ENCODE measurements around the gene MCCC2. TPM values are rescaled to one million over a fixed set of nuclear protein-coding genes. Genes with fewer than 3 reads are reported as not detected.
"Not testable (repeated sequence)": the region's sequence is repeated elsewhere in the genome, so short reads cannot be mapped to it uniquely, and the experiment has no call there.

Gene MCCC2
- total and polyA plus RNA-seq, 2 of the 8 experiments (the other 6 are each of a cell fraction or from before 2014, with no cell fraction given), result 71.7 to 86.6 TPM

GRCh38 chr5:71537687-71538086 lies 49.5 kb upstream of the MCCC2 start (continued):
- TF ChIP-seq KDM1A (IDR thresholded peaks at IDR 0.05; ENCODE audit: borderline replicate concordance, low read length) (no peak), TBP (IDR thresholded peaks at IDR 0.05; ENCODE audit: low read depth, low read length) (no peak), KDM5A (IDR thresholded peaks at IDR 0.05; ENCODE audit: low read length) (no peak), BRCA1 (IDR thresholded peaks at IDR 0.05; ENCODE audit: low read depth, low read length) (no peak)

- not testable (repeated sequence) for H3K4me3 ChIP-seq (ENCODE audit: extremely low read depth in 1 of 4, insufficient read depth in 2 of 4, low read depth in 3 of 4, low read length in 4 of 4); DNase-seq (ENCODE audit: low read depth in 1 of 2, low spot score in 2 of 2); H4K91ac ChIP-seq (replicated peaks; ENCODE audit: insufficient read length, low read length); H3K23ac ChIP-seq (ENCODE audit: insufficient read length); H3K27me3 ChIP-seq (replicated peaks in 1 of 4; ENCODE audit: control insufficient read depth in 3 of 4, extremely low read depth in 1 of 4, insufficient read depth in 3 of 4, low read length in 3 of 4); H4K20me1 ChIP-seq (replicated peaks in 1 of 2; ENCODE audit: control insufficient read depth in 1 of 2, insufficient read depth in 2 of 2, low read length in 2 of 2); H4K8ac ChIP-seq (ENCODE audit: extremely low read depth, insufficient read depth, low read length); H3K9ac ChIP-seq (replicated peaks in 1 of 4; ENCODE audit: extremely low read depth in 1 of 4, low read depth in 3 of 4, low read length in 3 of 4); H2BK20ac ChIP-seq (ENCODE audit: low read length); H3K9me3 ChIP-seq (ENCODE audit: insufficient read depth in 2 of 2, low read depth in 1 of 2, low read length in 1 of 2); H3K79me1 ChIP-seq (ENCODE audit: low read depth, low read length); H2BK120ac ChIP-seq (replicated peaks; ENCODE audit: low read depth, low read length); H3K79me2 ChIP-seq (ENCODE audit: control insufficient read depth in 1 of 2, insufficient read depth in 2 of 2, low read length in 2 of 2); H2AFZ ChIP-seq (ENCODE audit: low read length); H3K18ac ChIP-seq (ENCODE audit: extremely low read depth, low read length); H3K14ac ChIP-seq (ENCODE audit: insufficient read length); H3K4me1 ChIP-seq (replicated peaks in 1 of 4; ENCODE audit: control insufficient read depth in 3 of 4, insufficient read depth in 4 of 4, low read length in 3 of 4); H3K4me2 ChIP-seq (ENCODE audit: insufficient read depth in 1 of 2, low read depth in 2 of 2, low read length in 2 of 2); H2BK12ac ChIP-seq (ENCODE audit: low read depth, low read length); H4K5ac ChIP-seq (ENCODE audit: insufficient read length, low read depth, low read length); H3K27ac ChIP-seq (ENCODE audit: low read depth, low read length); H2AK5ac ChIP-seq (ENCODE audit: low read depth, low read length); H3K4ac ChIP-seq (replicated peaks; ENCODE audit: insufficient read length, low read depth, low read length); FAIRE-seq; H3K56ac ChIP-seq (replicated peaks; ENCODE audit: insufficient read length, low read depth, low read length); H2BK5ac ChIP-seq (ENCODE audit: low read depth, low read length); H2BK15ac ChIP-seq (ENCODE audit: low read length); H3K23me2 ChIP-seq (ENCODE audit: low read depth, low read length)
- peaks cover 6 to 64% (median 38%) of the 10 kb centered on the region in 4 experiments; a peak in 7 of 8 replicates for H3K36me3 ChIP-seq (ENCODE audit: control insufficient read depth in 2 of 4, insufficient read depth in 4 of 4, low read length in 3 of 4)
- WGBS, 2 experiments (ENCODE audit: extremely low coverage in 1 of 2, insufficient coverage in 1 of 2, insufficient read length in 1 of 2, insufficient replicate concordance in 2 of 2, low coverage in 1 of 2, low lambda C conversion rate in 2 of 2, missing lambda C conversion rate in 1 of 2), result 94% methylated on average over 7 of the region's 7 CpGs; no CpG with 5 or more reads in 1 of the 2 experiments
- POLR2A ChIA-PET (ENCODE audit: partially characterized antibody), result interaction anchor here (1.3 kb wide), 1 partner anchor 30 kb away, joined by 3 read pairs; no protein-coding TSS in a partner anchor
- CTCF ChIA-PET (ENCODE audit: partially characterized antibody), result interaction anchor here (0.9 kb wide), 1 partner anchor 10 kb away, joined by 3 read pairs; no protein-coding TSS in a partner anchor
These were observed 36.3 kb upstream of the MCCC2 start for GRCh38 chr5:71550885-71551284.

Measured in H1 (cell line).